Measurements from ENCODE around the gene ARMC9. TPM values are rescaled to one million over a fixed set of nuclear protein-coding genes. Genes with fewer than 3 reads are reported as not detected.

Gene ARMC9
- total and polyA plus RNA-seq, 2 of the 13 experiments (the other 11 are each of a cell fraction or from before 2014, with no cell fraction given) = 9.1 to 12.8 TPM

DNA sequence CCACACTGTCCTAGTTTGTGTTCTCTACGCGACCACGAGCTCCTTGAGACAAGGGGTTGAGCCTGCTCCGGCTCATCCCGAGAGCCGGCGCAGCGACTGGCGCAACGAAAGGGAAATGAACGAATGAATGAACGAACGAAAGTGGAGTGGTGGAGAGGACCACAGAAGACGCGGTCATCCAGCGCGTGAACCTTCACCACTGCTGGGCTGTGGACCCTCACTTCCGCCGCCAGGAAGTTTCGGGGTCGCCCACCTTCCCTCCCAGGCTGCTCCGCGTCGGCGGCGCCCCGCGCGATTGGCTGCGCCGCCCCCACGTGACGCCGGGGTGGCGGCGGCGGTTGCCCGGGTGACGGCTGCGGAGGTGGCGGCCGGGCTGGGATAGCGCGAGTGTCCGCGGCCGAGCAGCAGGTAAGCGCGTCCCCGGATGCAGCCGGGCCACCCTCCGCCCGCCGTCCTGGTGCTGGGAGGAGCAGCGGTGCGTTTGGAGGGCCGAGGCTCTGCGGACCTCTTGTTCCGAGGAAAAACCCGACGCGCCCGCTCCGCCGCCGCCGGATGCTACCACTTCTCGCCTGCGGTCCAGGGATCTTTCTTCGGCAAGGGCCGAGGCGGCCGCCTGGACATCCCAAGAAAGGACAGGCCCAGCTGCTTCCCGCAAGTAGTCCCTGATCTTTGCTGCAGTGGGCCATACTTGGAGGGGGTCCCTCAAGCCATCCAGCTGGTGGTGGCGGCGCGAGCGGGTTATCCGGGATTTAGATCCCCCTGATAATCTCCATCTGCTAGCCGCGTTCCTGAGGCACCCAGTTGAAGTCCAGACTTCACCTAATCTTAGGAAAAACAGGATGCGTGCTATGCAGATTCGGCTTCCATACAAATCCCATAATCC is at the start of gene ARMC9 (continued):
- TF ChIP-seq, protein P1, sequence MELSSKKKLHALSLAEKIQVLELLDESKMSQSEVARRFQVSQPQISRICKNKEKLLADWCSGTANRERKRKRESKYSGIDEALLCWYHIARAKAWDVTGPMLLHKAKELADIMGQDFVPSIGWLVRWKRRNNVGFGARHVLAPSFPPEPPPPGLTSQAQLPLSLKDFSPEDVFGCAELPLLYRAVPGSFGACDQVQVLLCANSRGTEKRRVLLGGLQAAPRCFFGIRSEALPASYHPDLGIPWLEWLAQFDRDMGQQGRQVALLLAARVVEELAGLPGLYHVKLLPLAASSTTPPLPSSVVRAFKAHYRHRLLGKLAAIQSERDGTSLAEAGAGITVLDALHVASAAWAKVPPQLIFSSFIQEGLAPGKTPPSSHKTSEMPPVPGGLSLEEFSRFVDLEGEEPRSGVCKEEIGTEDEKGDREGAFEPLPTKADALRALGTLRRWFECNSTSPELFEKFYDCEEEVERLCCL (CRISPR knock-in tag; IDR thresholded peaks at IDR 0.05; ENCODE audit: borderline replicate concordance) = no peak
- TF ChIP-seq ZIK1 (CRISPR knock-in tag; IDR thresholded peaks at IDR 0.05; ENCODE audit: borderline replicate concordance, low read depth) (peak; percentile 69; the same call in 1 of the 2 replicates), MLLT10 (CRISPR knock-in tag; IDR thresholded peaks at IDR 0.05) (no peak), REL (CRISPR knock-in tag; conservative IDR thresholded peaks at IDR 0.05) (no peak), SP5 (CRISPR knock-in tag; IDR thresholded peaks at IDR 0.05; ENCODE audit: borderline replicate concordance, low read depth) (0 out of 2 replicates have a peak, but pooled peaks have one; percentile 7), SNAPC2 (CRISPR knock-in tag; IDR thresholded peaks at IDR 0.05) (no peak), ZNF234 (CRISPR knock-in tag; conservative IDR thresholded peaks at IDR 0.05) (peak; percentile 41; the same call in 1 of the 2 replicates), THAP11 (CRISPR knock-in tag; IDR thresholded peaks at IDR 0.05) (peak; percentile 84), ZEB1 (IDR thresholded peaks at IDR 0.05; ENCODE audit: insufficient replicate concordance, low read depth) (peak; percentile 28), PHF5A (CRISPR knock-in tag; IDR thresholded peaks at IDR 0.05; ENCODE audit: low read depth, unreplicated experiment) (no peak), CCAR2 (optimal IDR thresholded peaks at IDR 0.05; ENCODE audit: low read depth, low read length) (no peak), NFE2L2 (IDR thresholded peaks at IDR 0.05; ENCODE audit: low read length) (no peak), ZNF33B (CRISPR knock-in tag; IDR thresholded peaks at IDR 0.05) (no peak), ZKSCAN8 (CRISPR knock-in tag; IDR thresholded peaks at IDR 0.05; ENCODE audit: borderline replicate concordance) (0 out of 2 replicates have a peak, but pooled peaks have one; percentile 19), MED13 (CRISPR knock-in tag; IDR thresholded peaks at IDR 0.05) (no peak), ZBTB8A (CRISPR knock-in tag; IDR thresholded peaks at IDR 0.05; ENCODE audit: borderline replicate concordance, low read depth) (no peak), PHF20 (CRISPR knock-in tag; IDR thresholded peaks at IDR 0.05) (peak; percentile 88), ZNF30 (CRISPR knock-in tag; IDR thresholded peaks at IDR 0.05) (no peak), ZNF460 (CRISPR knock-in tag; IDR thresholded peaks at IDR 0.05; ENCODE audit: borderline replicate concordance) (no peak), HMG20A (CRISPR knock-in tag; IDR thresholded peaks at IDR 0.05; ENCODE audit: borderline replicate concordance) (no peak), MBD4 (IDR thresholded peaks at IDR 0.05; ENCODE audit: borderline replicate concordance, low read length) (no peak), SMARCC2 (IDR thresholded peaks at IDR 0.05) (no peak), ZNF530 (CRISPR knock-in tag; IDR thresholded peaks at IDR 0.05; ENCODE audit: low read depth) (no peak), NFYC (CRISPR knock-in tag; IDR thresholded peaks at IDR 0.05) (peak; percentile 86), NFATC3 (CRISPR knock-in tag; IDR thresholded peaks at IDR 0.05) (no peak)
- TF ChIP-seq, protein P2, sequence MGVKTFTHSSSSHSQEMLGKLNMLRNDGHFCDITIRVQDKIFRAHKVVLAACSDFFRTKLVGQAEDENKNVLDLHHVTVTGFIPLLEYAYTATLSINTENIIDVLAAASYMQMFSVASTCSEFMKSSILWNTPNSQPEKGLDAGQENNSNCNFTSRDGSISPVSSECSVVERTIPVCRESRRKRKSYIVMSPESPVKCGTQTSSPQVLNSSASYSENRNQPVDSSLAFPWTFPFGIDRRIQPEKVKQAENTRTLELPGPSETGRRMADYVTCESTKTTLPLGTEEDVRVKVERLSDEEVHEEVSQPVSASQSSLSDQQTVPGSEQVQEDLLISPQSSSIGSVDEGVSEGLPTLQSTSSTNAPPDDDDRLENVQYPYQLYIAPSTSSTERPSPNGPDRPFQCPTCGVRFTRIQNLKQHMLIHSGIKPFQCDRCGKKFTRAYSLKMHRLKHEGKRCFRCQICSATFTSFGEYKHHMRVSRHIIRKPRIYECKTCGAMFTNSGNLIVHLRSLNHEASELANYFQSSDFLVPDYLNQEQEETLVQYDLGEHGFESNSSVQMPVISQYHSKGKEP (CRISPR knock-in tag; IDR thresholded peaks at IDR 0.05) = 0 out of 2 replicates have a peak, but pooled peaks have one; percentile 37
- TF ChIP-seq, protein P3, sequence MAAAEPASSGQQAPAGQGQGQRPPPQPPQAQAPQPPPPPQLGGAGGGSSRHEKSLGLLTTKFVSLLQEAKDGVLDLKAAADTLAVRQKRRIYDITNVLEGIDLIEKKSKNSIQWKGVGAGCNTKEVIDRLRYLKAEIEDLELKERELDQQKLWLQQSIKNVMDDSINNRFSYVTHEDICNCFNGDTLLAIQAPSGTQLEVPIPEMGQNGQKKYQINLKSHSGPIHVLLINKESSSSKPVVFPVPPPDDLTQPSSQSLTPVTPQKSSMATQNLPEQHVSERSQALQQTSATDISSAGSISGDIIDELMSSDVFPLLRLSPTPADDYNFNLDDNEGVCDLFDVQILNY (CRISPR knock-in tag; conservative IDR thresholded peaks at IDR 0.05) = 0 out of 2 replicates have a peak, but pooled peaks have one; percentile 31
- TF ChIP-seq, protein P4, sequence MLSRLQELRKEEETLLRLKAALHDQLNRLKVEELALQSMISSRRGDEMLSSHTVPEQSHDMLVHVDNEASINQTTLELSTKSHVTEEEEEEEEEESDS (CRISPR knock-in tag; IDR thresholded peaks at IDR 0.05; ENCODE audit: borderline replicate concordance) = no peak

All from HepG2 (cell line).